Mesothelial cell of epicardium (in vitro differentiated cells): ENCODE data around the gene INPP4B. TPM values are rescaled to one million over a fixed set of nuclear protein-coding genes. Genes with fewer than 3 reads are reported as not detected.
A peak's percentile ranks its signal among the peaks of the same experiment; 100 is the strongest.

Experiments used
- DNase-seq, 2 experiments: peaks; one replicate each; pipeline ENCODE4 v3.0.0; 2021; ENCODE audit warnings: low spot score in 2 of 2; ENCODE audit not compliant: unreplicated experiment in 2 of 2
- H3K27ac Mint-ChIP-seq: 2 replicates; pipeline ENCODE4 v1.8.0; 2021; ENCODE audit warnings: mixed read lengths
- H3K27me3 Mint-ChIP-seq: 2 replicates; pipeline ENCODE4 v1.8.0; 2021; ENCODE audit warnings: low read depth, mixed read lengths
- H3K36me3 Mint-ChIP-seq: 2 replicates; pipeline ENCODE4 v1.8.0; 2021; ENCODE audit warnings: mixed read lengths
- H3K4me1 Mint-ChIP-seq: 2 replicates; pipeline ENCODE4 v1.8.0; 2021; ENCODE audit warnings: mixed read lengths
- H3K4me3 Mint-ChIP-seq: 2 replicates; pipeline ENCODE4 v1.8.0; 2021; ENCODE audit warnings: mild to moderate bottlenecking, moderate library complexity, mixed read lengths
- H3K9me3 Mint-ChIP-seq: 2 replicates; pipeline ENCODE4 v1.8.0; 2021; ENCODE audit warnings: mixed read lengths
- CTCF ChIP-seq: fragments of 200-600 bp; sonication (generic); IDR thresholded peaks from one replicate; pipeline ENCODE4 v1.5.0; 2021; ENCODE audit warnings: antibody characterized with exemption; ENCODE audit not compliant: unreplicated experiment
- total RNA-seq: library from RNA; stranded (reverse); gene quantifications from 3 replicates; pipeline ENCODE4 v1.2.1, GENCODE V29; 2021

INPP4B gene
- total RNA-seq, 1 donor from 2014 or later, result 35.4 TPM

- no peak for DNase-seq
- no peak overlapping the region for H3K27ac Mint-ChIP-seq
- no peaks in the 10 kb centered on the region for H3K36me3 Mint-ChIP-seq
- no peaks in the 10 kb centered on the region for H3K27me3 Mint-ChIP-seq
- H3K4me1 Mint-ChIP-seq, result no peaks in the 10 kb centered on the region
- TF ChIP-seq CTCF, result no peak
- no peak overlapping the region for H3K4me3 Mint-ChIP-seq
- H3K9me3 Mint-ChIP-seq, result no peaks in the 10 kb centered on the region
Observed at GRCh38 chr4:142427456-142427855, 418.6 kb downstream of the INPP4B start.

DNA sequence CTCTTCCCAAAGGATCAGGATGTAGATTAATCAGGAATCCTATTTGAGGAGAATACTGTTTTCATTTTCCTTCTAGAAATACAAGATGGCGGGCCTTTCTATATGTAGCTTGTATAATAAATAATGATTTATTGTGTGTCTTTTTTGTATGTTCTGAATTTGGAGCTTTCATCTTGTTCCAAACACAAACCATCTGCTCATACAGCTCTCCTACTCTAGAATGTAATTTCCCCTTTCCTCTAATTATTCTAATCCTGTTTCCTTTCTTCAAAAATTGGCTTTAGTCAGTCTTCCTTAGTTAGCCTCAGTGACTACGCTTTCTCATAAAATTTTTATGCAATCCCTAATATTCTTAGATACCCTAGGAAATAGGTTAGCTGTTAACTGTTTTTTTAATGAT is 422.2 kb downstream of the INPP4B start:
- Mint-ChIP-seq H3K4me1 (no peaks in the 10 kb centered on the region), H3K27me3 (no peaks in the 10 kb centered on the region), H3K9me3 (no peaks in the 10 kb centered on the region), H3K36me3 (no peaks in the 10 kb centered on the region), H3K4me3 (no peak overlapping the region), H3K27ac (peak overlapping the region; percentile 4)
- no peak for TF ChIP-seq CTCF
- no peak for DNase-seq

GRCh38 chr4:142420311-142421095 is 425.6 kb downstream of the INPP4B start:
- TF ChIP-seq CTCF, result no peak
- Mint-ChIP-seq H3K36me3 (no peaks in the 10 kb centered on the region), H3K27ac (no peak overlapping the region), H3K4me3 (no peak overlapping the region), H3K27me3 (no peaks in the 10 kb centered on the region), H3K9me3 (no peaks in the 10 kb centered on the region), H3K4me1 (peaks cover 6% of the 10 kb centered on the region)
- DNase-seq, result no peak

DNA sequence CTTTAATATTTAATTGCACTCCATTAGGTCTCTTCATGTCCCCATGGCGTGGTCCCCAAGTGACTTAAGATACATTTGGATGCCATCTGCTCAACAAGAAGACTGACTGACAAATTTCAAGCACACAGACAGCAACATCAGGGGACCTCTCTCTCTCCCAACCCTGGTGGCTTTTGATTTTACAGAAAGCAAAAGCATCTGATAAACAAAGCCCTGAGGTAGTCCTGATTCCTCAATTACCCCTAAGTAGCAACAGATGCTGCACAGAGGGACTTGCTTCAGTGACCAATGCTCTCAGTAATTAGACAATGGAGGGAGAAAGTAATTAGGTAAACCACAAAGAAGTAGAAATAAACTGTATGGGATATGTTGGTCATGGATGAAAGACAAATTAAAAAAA is 426.4 kb downstream of the INPP4B start:
- DNase-seq, result no peak
- TF ChIP-seq CTCF, result no peak
- peaks cover 4% of the 10 kb centered on the region for H3K9me3 Mint-ChIP-seq
- H3K36me3 Mint-ChIP-seq, result peaks cover 4% of the 10 kb centered on the region
- H3K27ac Mint-ChIP-seq, result no peak overlapping the region
- H3K4me3 Mint-ChIP-seq, result no peak overlapping the region
- H3K27me3 Mint-ChIP-seq, result no peaks in the 10 kb centered on the region
- H3K4me1 Mint-ChIP-seq, result peaks cover 6% of the 10 kb centered on the region

DNA sequence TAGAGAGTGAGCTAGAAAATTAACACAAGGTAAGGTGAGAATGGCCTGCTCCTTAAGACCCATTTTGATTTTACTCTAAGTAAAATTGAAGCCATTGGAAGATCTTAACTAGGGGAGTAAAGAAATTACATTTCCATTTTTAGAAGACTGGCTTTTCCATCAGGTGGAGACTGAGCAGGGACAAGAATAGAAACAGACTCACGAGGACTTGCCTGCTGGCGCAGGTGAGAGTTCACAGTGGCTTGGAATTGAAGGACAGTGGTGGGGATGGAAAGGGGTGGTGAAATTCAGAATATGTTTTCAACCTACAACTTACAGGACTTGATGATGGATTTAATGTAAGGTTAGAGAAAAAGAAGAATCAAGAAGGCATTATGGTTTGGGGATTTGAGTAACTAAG is 427.4 kb downstream of the INPP4B start:
- H3K4me1 Mint-ChIP-seq, result peaks cover 6% of the 10 kb centered on the region
- H3K27me3 Mint-ChIP-seq, result no peaks in the 10 kb centered on the region
- no peak overlapping the region for H3K4me3 Mint-ChIP-seq
- peaks cover 5% of the 10 kb centered on the region for H3K9me3 Mint-ChIP-seq
- H3K27ac Mint-ChIP-seq, result no peak overlapping the region
- TF ChIP-seq CTCF, result no peak
- no peak for DNase-seq
- peaks cover 4% of the 10 kb centered on the region for H3K36me3 Mint-ChIP-seq
